Measurements from ENCODE around the gene LPCAT3.

GRCh38 chr12:6943722-6944380 is 74.4 kb downstream of the LPCAT3 start, which contains the start of the genes C12orf57 and RNU7-1:
- TF ChIP-seq CTCF (IDR thresholded peaks at IDR 0.05), result no peak
- peak; percentile 95 to 98 for TF ChIP-seq POLR2A (IDR thresholded peaks at IDR 0.05)
